ENCODE data around the gene LDB1. TPM values are rescaled to one million over a fixed set of nuclear protein-coding genes. Genes with fewer than 3 reads are reported as not detected.

LDB1 gene
- total RNA-seq, 1 donor from 2014 or later = 39.1 TPM

DNA sequence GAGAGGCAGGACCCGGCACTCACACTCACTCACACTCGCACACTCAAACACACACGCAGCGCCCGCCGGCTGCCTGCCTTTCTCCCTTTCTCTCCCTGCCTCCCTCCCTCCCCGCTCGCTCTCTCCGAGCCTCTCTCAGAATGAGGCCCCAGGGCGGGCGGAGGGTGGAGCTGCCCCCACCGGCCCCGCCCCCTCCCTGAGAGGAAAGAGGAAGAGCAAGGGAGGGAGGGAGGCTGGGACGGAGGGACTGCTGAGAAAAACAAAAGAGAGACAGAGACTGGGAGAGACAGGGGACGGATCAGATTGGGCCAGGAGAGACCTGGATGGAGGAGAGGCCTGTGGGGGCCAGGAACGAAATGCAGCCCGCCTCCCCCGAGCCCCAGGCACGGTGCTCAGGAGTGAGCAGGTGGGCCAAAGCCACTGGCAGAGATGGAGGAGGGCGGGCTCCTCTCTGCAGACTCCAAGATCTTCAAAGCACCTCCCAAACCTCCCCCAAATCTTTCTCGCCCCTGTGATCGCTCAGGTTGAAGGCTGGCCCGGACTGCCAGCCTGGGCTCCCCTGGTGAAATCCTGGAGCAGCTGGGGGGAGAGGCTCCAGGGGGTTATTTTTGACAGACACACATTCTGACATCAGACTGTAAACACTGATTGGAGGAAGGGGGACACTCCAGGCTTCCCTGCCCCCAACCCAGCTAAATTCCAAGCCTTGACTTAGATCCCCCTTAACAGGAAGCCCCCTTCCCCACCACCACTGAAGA lies 5.1 kb downstream of the LDB1 start:
- DNase-seq (ENCODE audit: low read depth) = peak; percentile 91

GRCh38 chr10:102113956-102114857 lies 6.0 kb downstream of the LDB1 start:
- peak; percentile 74 for DNase-seq (ENCODE audit: low read depth)

DNA sequence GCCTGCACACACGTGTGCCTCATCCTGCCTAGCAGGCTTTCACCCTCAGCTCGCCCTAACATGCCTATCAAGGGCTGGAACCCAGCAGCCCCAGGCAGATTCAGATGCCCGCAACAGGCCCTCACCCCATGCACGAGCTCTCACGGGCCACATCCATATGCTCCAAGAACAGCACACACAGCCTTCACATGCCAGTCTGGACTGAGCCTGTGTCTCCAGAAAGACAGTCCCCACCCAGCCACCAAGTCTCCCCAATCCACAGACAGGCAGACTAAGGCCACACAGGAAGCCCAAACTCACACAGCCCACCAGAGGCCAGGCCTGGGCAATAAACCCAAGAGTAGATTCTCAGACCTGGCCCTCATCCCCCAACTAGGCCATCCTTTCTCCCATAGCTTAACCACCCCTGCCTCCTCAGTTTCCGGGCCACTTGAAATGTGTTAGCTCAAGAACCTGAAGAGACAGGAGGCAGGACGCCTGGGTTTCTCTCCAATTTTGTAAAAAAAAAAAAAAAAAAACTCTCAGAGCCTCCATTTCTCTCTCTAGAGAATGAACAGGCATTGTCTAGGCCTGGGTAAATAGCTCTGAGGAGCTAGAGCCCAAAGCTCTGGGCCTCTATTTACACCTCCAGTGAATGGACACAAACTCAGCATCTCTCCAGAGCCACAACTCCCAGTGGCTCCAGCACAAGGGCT lies 6.8 kb downstream of the LDB1 start:
- DNase-seq (ENCODE audit: low read depth) = peak; percentile 5

- DNase-seq (ENCODE audit: low read depth) = peak; percentile 11
Measured at GRCh38 chr10:102112210-102112817, 7.9 kb downstream of the LDB1 start.

- peak; percentile 20 for DNase-seq (ENCODE audit: low read depth)
Measured at GRCh38 chr10:102111276-102111675, 8.9 kb downstream of the LDB1 start.

- no peak for DNase-seq (ENCODE audit: low read depth)
Measured at GRCh38 chr10:102109166-102110116, 10.7 kb downstream of the LDB1 start.

- peak; percentile 23 for DNase-seq (ENCODE audit: low read depth)
Measured at GRCh38 chr10:102106998-102107397, 13.2 kb downstream of the LDB1 start.

DNA sequence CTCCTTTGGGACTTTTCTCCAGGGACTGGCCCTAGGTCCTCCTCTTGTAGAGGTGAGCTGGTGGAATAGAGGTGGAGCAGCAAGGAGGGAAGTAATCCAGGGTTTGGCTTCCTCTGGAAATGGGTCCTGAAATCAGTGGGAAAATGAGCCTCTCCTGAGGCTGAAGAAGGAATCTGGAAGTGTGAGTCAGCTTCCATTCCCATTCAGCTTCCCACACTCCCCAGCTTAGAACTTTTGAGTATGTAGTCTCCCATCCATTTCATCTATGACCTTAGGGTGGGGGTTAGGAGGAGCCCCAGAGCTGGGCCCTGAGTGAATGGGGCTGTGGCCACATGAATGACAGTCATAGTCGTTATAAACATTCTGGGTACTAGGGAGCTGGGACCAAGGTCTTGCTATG lies 17.7 kb downstream of the LDB1 start:
- DNase-seq (ENCODE audit: low read depth) = no peak

DNA sequence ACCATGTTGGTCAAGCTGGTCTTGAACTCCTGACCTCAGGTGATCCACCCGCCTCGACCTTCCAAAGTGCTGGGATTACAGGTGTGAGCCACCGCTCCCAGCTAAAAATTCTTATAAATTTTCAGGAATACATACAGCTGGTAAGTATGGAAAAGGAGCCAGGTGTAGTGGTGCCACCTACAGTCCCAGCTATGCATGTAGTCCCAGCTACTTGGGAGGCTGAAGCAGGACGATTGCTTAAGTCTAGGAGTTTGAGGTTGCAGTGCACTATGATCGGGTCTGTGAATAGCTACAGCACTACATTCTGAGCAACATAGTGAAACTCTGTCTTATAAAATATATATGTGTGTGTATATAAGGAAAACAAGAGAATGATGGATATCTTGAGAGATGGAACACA lies 19.0 kb downstream of the LDB1 start:
- no peak for DNase-seq (ENCODE audit: low read depth)

DNA sequence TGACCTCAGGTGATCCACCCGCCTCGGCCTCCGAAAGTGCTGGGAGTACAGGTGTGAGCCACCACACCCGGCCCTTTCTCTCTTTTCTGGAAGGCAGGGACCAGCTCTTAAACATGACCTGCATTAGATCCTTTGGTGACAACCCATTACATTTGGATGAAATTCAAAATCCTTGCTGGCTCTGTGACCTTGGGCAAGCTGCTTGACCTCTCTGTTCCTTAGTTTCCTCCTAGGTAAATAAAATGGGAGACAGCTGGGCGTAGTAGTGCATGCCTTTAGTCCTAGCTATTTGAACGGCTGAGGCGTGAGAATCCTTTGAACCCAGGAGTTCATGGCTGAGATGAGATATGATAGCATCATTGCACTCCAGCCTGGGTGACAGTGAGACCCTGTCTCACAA lies 23.7 kb downstream of the LDB1 start:
- no peak for DNase-seq (ENCODE audit: low read depth)

DNA sequence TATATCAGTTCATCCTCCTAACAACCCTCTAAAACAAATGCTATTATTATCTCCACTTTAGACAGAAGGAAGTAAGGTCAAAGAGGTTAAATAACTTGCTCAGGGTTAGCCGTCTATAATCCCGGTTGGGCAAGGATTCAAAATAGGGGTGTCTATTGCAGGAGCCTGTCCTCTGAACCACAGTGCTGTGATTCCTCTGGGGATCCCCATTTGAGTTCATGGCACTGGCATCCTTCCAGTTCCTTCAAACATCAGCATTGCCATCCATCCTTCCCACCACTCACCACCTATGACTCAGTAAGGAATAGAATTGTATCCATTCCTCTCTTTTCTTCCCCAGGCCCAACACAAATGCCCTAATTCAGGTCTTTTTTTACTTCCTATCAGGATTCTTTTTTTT lies 29.4 kb downstream of the LDB1 start:
- peak; percentile 41 for DNase-seq (ENCODE audit: low read depth)

GRCh38 chr10:102086196-102086595 lies 34.0 kb downstream of the LDB1 start:
- no peak for DNase-seq (ENCODE audit: low read depth)

DNA sequence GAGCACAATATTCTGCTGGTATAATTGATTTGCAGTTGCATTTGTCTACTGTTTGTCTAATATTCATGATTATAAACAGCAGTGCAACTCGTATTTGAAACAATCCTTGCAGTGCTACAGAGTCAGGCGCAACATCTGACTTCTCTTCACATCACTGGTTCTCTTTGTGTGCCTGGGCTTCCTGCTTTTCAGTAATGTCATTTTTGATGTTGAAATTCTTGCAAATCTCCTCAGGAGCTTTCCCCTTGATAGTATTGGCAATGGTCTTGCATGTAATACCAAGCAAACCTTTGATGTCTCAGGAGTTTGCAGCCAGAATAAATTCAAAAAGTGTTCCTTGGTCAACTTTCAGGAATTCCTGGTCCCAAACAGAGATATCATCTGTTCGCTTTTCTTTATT lies 34.8 kb downstream of the LDB1 start:
- no peak for DNase-seq (ENCODE audit: low read depth)

- no peak for DNase-seq (ENCODE audit: low read depth)
Measured at GRCh38 chr10:102083541-102083940, 36.6 kb downstream of the LDB1 start.

- DNase-seq (ENCODE audit: low read depth) = peak; percentile 84
Measured at GRCh38 chr10:102072673-102073527, 47.3 kb downstream of the LDB1 start.

GRCh38 chr10:102069071-102069470 lies 51.1 kb downstream of the LDB1 start:
- no peak for DNase-seq (ENCODE audit: low read depth)

DNA sequence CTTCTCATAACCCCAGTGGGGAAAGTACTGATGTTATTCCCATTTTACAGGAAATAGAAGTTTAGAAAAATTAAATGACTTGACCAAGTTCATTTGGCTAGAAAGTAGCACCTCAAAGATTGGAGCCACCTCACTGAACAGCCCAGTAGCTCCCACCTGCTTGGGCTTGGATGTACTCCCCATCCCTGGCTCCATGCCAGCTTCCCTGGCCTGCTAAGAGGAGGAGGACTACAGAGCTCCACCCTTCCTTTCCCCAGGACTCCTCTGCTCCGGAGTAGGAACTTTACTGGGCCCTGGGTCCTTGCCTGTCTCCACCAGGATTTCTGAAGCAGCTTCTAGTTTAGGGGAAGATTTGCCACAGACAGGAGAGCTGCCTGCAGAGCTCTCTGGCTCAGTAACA lies 52.0 kb downstream of the LDB1 start:
- DNase-seq (ENCODE audit: low read depth) = no peak

DNA sequence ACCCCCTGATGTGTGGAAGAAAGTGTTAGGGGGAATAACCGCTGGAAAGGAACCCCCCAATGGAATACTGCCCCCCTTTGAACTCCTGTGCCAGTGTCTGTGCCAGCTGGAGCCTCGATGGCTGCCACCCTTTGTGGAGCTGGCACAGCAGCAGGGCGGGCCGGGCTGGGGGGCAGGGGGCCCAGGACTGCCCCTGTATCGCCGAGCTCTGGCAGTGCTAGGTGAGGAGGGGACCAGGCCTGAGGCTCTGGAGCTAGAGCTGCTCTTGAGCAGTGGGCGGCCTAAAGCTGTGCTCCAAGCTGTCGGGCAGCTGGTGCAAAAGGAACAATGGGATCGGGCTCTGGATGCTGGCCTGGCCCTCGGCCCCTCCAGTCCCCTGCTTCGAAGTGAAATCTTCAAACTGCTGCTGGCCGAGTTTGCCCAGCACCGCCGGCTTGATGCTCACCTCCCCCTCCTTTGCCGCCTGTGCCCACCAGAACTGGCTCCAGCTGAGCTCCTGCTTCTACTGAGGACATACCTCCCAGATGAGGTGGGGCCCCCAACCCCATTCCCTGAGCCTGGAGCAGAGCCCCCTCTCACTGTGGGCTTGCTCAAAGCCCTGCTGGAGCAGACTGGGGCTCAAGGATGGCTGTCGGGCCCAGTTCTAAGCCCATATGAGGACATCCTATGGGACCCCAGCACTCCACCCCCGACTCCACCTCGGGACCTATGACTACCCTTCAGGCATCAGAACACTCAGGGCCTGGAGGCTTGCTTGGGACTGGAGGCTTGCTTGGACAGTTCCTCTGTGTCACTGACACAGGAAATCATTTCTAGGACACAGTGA lies 52.9 kb downstream of the LDB1 start:
- no peak for DNase-seq (ENCODE audit: low read depth)
